ENCODE data around the gene CFAP119.
A peak's percentile ranks its signal among the peaks of the same experiment; 100 is the strongest.

The CFAP119 gene

DNA sequence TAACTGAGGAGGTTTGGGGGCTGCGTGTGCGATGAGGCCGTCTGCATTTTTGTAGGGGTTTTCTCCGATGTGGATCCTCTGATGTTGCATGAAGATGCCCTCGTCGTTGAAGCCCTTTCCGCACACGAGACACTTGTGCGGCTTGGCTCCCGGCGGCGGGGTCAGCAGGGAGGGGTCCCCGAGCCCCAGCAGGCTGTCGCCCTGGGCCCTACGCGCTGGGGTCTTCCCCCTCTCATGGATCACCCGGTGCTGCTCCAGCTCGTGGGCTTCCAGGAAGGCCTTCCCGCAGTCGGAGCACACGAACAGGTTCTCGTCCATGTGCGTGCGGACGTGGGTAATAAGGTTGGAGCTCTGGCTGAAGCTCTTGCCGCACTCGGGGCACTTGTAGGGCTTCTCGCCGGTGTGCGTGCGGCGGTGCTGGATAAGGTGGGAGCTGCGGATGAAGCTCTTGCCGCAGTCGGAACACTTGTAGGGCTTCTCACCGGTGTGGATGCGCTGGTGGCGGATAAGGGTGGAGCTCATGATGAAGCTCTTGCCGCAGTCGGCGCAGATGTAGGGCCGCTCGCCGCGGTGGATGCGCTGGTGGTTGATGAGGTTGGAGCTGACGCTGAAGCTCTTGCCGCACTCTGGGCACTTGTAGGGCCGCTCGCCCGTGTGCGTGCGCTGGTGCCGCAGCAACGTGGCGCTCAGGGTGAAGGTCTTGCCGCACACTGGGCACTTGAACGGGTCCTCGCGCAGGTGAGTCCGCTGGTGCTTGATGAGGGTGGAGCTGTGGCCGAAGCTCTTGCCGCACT, 20.8 kb upstream of the CFAP119 start:
- DNase-seq (ENCODE audit: low read depth) = no peak

DNA sequence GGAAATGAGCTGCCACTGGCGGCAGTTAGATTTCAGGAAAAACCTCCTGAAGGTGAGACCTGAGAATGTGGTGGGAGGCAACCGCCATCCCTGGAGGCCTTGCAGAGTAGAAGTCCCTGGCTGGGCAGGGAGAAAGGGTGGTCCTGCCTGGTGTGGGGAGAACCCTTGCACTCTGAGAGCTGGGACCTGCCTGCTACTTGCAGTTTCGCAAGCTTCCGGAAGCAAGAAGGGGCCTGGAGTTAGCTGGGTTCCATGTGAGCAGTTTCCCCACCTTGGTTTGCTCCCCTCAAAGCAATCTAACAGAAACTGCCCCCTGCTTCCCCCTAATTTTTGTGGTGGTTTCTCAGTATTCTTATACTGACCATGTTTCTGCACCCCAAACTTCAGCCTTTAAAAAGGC, 18.7 kb upstream of the CFAP119 start:
- no peak for DNase-seq (ENCODE audit: low read depth)

DNA sequence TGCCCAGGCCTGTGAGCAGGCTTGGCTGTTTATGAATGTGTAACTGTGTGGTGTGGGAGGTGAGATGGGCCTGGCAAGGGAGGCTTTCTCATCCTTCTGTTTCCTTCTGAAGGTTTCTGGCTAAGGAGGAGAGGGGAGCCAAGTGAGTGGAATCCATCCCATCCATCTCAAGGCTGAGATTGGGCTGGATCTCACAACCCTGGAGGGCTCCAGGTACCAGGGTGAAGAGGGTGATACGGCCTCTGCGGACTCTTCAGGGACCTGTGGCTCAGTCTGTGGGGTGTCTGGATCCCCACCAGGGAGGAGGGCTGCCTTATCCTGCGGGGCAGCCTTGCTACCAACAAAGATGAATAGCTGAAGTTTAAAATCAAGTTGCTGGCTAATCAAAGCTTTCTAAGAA, 18.2 kb upstream of the CFAP119 start:
- DNase-seq (ENCODE audit: low read depth) = no peak

DNA sequence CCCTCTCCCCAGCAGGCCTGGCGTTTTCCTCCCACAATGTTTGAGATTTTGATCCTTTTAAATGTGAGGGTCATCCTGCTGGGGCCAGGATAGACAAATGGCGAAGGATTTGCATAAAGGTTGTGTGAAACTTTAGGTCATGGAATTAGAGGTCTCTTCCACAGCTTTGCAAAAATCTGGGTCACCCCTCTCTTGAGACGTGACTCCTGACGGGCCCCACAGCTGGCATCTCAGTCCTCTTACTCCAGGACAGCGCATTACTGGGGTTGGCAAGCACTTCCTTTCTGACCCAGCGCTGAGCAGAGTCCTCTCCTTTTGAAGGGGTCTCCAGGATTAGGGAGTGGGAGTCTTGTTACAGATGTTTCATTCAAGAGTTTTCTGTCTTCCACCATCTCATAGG, 17.7 kb upstream of the CFAP119 start:
- no peak for DNase-seq (ENCODE audit: low read depth)

GRCh38 chr16:30778549-30779244, 16.8 kb upstream of the CFAP119 start:
- DNase-seq (ENCODE audit: low read depth) = no peak

- no peak for DNase-seq (ENCODE audit: low read depth)
Measured at GRCh38 chr16:30777591-30778297, 15.9 kb upstream of the CFAP119 start.

DNA sequence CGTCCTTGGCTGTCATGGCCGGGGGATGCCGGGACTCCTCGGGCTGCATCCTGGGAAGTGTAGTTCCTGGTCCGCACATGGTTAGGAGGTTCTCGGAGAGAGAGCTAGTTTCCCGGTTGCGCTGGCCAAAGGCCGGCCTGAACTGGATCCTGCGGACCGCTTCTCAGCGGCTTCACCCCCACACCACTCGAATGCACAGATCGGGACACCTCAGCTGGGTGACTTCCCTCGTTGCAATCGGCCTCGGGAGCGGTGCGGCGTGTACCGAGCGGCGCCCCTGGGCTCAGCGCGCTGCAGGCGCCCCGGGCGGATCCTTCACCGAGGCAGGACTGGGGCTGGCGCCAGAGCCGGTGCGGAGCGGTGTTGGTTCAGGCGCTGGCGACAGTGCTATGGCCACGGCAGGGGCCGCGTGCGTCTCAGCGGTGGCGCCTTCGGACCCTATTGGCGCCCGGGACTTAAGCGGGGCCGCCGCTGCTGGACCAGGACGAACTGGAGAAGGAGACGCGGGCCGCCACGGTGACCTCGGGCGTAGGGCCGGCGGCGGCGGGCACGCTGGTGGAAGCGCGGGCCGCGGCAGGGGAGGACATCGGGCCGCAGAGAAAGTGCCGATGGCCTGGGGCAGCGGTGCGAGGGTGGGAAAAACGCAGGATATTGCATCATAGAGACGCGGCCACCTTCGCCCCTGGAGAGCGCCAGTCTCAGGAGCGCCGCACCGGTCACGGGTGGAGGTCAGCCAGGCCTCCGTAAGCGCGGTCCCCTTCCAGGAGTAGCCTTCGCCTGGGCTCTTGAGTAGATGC, 13.7 kb upstream of the CFAP119 start:
- peak; percentile 13 for DNase-seq (ENCODE audit: low read depth)

GRCh38 chr16:30775131-30775391, 13.2 kb upstream of the CFAP119 start:
- no peak for DNase-seq (ENCODE audit: low read depth)

DNA sequence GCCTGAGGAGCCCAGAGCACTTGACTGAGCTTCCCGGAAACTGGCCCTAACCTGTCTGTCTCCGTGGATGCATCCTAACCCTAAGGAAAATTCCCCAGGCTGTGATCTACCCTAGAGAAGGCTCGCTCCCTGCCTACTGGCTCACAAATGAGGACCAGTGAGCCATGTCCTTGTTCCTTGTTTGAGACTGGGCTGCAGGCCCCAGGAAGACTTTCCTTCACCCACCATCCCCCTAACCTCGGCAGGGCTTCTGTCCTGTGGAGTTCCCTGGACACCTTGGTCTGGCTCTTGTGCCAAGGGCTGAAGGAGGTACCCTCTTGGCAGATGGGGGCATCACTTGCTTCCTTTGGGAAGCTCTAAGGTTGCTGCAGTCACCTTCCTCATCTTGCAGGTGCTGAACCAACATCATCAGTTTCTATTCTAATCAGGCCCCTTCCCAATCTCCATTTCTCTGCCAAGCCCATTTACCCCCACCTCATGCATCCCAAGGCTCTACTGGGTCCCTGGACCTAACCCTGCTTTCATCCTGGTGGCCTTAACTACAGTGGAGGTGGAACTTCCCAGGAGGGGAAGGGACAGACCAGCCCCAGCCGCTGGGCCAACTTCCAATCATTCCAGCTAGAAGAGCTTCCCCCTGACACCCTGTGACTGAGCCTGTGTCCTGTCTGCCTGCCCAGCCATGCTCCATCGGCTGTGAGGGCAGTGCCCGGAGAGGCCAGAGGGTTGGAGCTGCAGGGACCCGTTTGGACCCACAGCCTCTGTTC, 12.7 kb upstream of the CFAP119 start:
- no peak for DNase-seq (ENCODE audit: low read depth)

DNA sequence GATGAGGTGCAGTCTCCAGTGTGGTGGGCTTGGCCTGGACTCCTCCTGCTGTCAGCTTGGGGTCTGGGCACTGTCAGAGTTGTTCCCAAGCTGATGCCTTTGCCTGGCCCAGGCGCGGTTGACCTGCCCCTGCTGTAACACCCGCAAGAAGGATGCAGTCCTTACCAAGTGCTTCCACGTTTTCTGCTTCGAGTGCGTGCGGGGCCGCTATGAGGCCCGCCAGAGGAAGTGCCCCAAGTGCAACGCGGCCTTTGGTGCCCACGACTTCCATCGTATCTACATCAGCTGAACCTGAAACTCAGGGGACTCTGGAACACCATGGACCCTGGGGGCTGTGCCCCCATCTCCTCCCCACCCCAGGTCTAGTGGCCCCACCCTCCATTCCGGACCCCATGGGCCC, 12.0 kb upstream of the CFAP119 start:
- DNase-seq (ENCODE audit: low read depth) = no peak

DNA sequence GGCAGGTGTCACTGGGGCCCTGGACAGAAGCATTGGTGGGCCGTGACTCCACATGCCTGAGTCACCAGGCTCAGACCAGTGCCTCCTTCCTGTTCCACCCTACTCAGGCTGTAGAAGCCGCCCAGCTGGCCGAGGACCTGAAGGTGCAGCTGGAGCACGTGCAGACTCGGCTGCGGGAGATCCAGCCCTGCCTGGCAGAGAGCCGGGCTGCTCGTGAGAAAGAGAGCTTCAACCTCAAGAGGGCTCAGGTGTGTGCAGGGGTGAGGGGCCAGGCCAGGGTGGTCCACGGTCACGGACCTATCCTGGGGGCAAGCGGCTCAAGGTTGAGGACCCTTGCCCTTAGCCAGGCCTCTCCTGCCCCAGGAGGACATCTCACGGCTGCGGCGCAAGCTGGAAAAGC, 9.9 kb upstream of the CFAP119 start:
- no peak for DNase-seq (ENCODE audit: low read depth)

DNA sequence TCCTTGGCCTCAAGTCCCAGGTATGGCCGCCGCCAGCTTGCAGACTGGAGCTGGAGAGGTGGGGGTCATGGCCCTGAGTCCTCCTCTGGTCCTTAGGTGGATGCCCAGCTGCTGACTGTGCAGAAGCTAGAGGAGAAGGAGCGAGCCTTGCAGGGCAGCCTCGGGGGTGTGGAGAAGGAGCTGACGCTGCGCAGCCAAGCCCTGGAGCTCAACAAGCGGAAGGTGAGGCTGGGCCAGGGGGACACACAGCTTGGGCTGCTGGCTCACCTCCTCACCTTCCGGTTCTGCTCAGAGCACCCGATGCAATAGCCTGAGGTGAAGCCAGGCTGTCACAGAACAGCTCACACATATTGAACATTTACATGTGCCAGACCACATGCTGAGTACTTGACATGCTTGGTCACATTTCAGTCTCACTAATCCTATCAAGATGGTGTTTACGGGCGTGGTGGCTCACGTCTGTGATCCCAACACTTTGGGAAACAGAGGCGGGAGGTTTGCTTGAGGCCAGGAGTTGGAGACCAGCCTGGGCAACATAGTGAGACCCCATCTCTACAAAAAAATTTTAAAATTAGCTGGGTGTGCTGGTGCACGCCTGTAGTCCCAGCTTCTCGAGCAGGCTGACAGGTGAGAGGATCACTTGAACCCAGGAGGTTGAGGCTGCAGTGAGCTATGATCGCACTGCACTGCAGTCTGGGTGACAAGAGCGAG, 7.7 kb upstream of the CFAP119 start:
- no peak for DNase-seq (ENCODE audit: low read depth)

GRCh38 chr16:30768583-30769181, 6.8 kb upstream of the CFAP119 start:
- DNase-seq (ENCODE audit: low read depth) = no peak

- no peak for DNase-seq (ENCODE audit: low read depth)
Measured at GRCh38 chr16:30767767-30768465, 6.1 kb upstream of the CFAP119 start.

- DNase-seq (ENCODE audit: low read depth) = no peak
Measured at GRCh38 chr16:30766933-30767284, 5.0 kb upstream of the CFAP119 start.

DNA sequence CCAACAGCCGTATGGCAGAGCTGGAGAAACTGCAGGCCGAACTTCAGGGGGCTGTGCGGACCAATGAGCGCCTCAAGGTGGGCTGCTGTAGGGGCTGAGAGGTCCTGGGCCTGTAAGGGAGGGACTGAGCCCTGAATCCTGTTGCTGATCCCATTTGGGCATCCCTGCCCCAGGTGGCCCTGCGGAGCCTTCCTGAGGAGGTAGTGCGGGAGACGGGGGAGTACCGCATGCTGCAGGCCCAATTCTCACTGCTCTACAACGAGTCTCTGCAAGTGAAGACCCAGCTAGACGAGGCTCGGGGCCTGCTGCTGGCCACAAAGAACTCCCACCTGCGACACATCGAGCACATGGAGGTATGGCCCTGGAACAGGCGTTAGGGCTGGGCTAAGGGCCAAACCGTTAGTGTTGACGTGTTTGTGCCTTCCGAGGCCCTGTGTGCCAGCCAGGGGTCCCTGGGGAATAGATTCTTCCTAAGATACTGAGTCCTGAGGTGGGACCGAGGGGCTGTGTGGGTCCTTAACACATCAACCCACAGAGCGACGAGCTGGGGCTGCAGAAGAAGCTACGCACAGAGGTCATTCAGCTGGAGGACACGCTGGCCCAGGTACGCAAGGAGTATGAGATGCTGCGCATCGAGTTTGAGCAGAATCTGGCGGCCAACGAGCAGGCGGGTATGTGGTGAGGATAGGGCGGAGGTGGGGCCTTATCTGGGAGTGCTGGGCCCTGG, 4.5 kb upstream of the CFAP119 start:
- DNase-seq (ENCODE audit: low read depth) = no peak

DNA sequence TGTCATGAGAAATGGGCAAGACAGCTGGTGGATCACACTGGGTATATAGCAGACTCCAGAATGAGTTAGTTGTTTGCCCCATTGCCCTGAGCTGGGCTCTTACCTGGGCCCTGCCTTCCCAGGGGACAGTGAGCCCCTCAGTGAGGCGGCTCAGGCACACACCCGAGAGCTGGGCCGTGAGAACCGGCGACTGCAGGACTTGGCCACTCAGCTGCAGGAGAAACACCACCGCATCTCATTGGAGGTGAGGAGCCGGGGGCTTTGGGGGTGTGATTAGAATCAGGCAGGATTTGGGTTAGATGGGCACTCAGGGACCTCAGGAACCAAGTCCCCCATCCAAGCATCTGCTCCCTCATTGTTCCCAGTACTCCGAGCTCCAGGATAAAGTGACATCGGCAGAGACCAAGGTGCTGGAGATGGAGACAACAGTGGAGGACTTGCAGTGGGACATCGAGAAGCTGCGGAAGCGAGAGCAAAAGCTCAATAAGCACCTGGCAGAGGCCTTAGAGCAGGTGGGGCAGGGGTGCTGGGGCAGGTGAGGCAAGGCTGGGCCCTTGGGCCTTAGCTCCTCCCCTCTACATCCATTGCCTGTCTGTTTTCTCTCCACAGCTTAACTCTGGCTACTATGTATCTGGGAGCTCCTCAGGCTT, 3.1 kb upstream of the CFAP119 start:
- DNase-seq (ENCODE audit: low read depth) = no peak

GRCh38 chr16:30764086-30764485, 2.2 kb upstream of the CFAP119 start:
- DNase-seq (ENCODE audit: low read depth) = no peak

Data from stimulated activated CD8-positive, alpha-beta memory T cell treated with anti-CD3 and anti-CD28 coated beads, Interleukin-12 subunit alpha, Interleukin-12 subunit beta, amount 100 ng/mL, for 1 hour (primary cell).